CD14-positive monocyte (primary cell): ENCODE results near the gene ZNF398. TPM values are rescaled to one million over a fixed set of nuclear protein-coding genes. Genes with fewer than 3 reads are reported as not detected.

Source experiments
- DNase-seq, 3 donors: peaks; one replicate each; pipeline ENCODE4 v3.0.0-alpha.2; 2011 to 2022
- H2AFZ ChIP-seq: 2 replicates; pipeline ENCODE4 v1.6.0; 2012; ENCODE audit warnings: mild to moderate bottlenecking, low read depth, low read length, inconsistent platforms; ENCODE audit not compliant: insufficient read depth, poor library complexity, severe bottlenecking
- H3K27ac ChIP-seq, 2 donors: 1 replicate in 1 of 2; 2 replicates in 1 of 2; pipeline ENCODE4 v1.5.1; 2012 to 2013; ENCODE audit warnings: low read length in 2 of 2, control low read depth in 1 of 2, inconsistent platforms in 1 of 2, low read depth in 1 of 2, mild to moderate bottlenecking in 1 of 2
- H3K27me3 ChIP-seq, 2 donors: one replicate each; pipeline versions ENCODE4 v1.6.0 to v1.6.1; 2011 to 2013; ENCODE audit warnings: low read length in 2 of 2; ENCODE audit not compliant: control insufficient read depth in 2 of 2, insufficient read depth in 2 of 2
- H3K36me3 ChIP-seq, 2 donors: replicated peaks in 1 of 2; 1 replicate in 1 of 2; 2 replicates in 1 of 2; pipeline versions ENCODE4 v1.5.1 to v1.6.1; 2012 to 2013; ENCODE audit warnings: low read length in 2 of 2, control low read depth in 1 of 2, inconsistent platforms in 1 of 2, mild to moderate bottlenecking in 1 of 2; ENCODE audit not compliant: insufficient read depth in 2 of 2, control insufficient read depth in 1 of 2
- H3K4me1 ChIP-seq, 2 donors: 1 replicate in 1 of 2; 2 replicates in 1 of 2; pipeline versions ENCODE4 v1.5.1 to v1.6.1; 2012 to 2013; ENCODE audit warnings: low read length in 2 of 2, control low read depth in 1 of 2, inconsistent platforms in 1 of 2, mild to moderate bottlenecking in 1 of 2, moderate library complexity in 1 of 2; ENCODE audit not compliant: insufficient read depth in 2 of 2, control insufficient read depth in 1 of 2
- H3K4me2 ChIP-seq: replicated peaks from 2 replicates; pipeline ENCODE3; 2012; ENCODE audit warnings: low read length, moderate library complexity, mild to moderate bottlenecking; ENCODE audit not compliant: poor library complexity, severe bottlenecking; ENCODE audit errors: extremely low read depth
- H3K4me3 ChIP-seq, 3 experiments: fragments of 200-600 bp in 1 of 3; sonication (generic) in 1 of 3; replicated peaks in 1 of 3; 1 replicate in 2 of 3; 2 replicates in 1 of 3; pipeline ENCODE4 v1.5.1; 2011 to 2013; ENCODE audit warnings: low read length in 3 of 3, mild to moderate bottlenecking in 3 of 3, control low read depth in 2 of 3, low read depth in 2 of 3, inconsistent platforms in 1 of 3, moderate library complexity in 1 of 3
- H3K79me2 ChIP-seq: 2 replicates; pipeline ENCODE4 v1.6.0; 2012; ENCODE audit warnings: mild to moderate bottlenecking, control low read depth, inconsistent platforms, low read length, moderate library complexity; ENCODE audit not compliant: insufficient read depth
- H3K9ac ChIP-seq: 2 replicates; pipeline ENCODE4 v1.6.0; 2017; ENCODE audit warnings: low read length, mild to moderate bottlenecking; ENCODE audit not compliant: insufficient read depth, poor library complexity, severe bottlenecking
- H3K9me3 ChIP-seq, 2 donors: replicated peaks in 1 of 2; 1 replicate in 1 of 2; 2 replicates in 1 of 2; pipeline versions ENCODE4 v1.5.1 to v1.6.1; 2012 to 2013; ENCODE audit warnings: low read length in 2 of 2, control low read depth in 1 of 2; ENCODE audit not compliant: control insufficient read depth in 1 of 2, insufficient read depth in 1 of 2
- H4K20me1 ChIP-seq: 2 replicates; pipeline ENCODE4 v1.6.0; 2012; ENCODE audit warnings: mild to moderate bottlenecking, low read length, control low read depth, moderate library complexity; ENCODE audit not compliant: insufficient read depth
- H3K27ac Mint-ChIP-seq, 7 donors: one replicate each; pipeline ENCODE4 v1.8.0; 2020; ENCODE audit warnings: mild to moderate bottlenecking in 7 of 7, mixed read lengths in 7 of 7, moderate library complexity in 6 of 7, inconsistent platforms in 2 of 7
- H3K27me3 Mint-ChIP-seq, 3 donors: one replicate each; pipeline ENCODE4 v1.8.0; 2021 to 2022; ENCODE audit warnings: low read depth in 3 of 3, mild to moderate bottlenecking in 3 of 3, mixed read lengths in 3 of 3, moderate library complexity in 3 of 3, inconsistent platforms in 1 of 3
- H3K36me3 Mint-ChIP-seq, 2 donors: one replicate each; pipeline ENCODE4 v1.8.0; 2020; ENCODE audit warnings: mixed read lengths in 2 of 2, inconsistent platforms in 1 of 2, mild to moderate bottlenecking in 1 of 2
- H3K4me1 Mint-ChIP-seq: one replicate; pipeline ENCODE4 v1.8.0; 2020; ENCODE audit warnings: mild to moderate bottlenecking, mixed read lengths
- H3K4me3 Mint-ChIP-seq, 2 donors: one replicate each; pipeline ENCODE4 v1.8.0; 2020; ENCODE audit warnings: mild to moderate bottlenecking in 2 of 2, mixed read lengths in 2 of 2, moderate library complexity in 1 of 2
- H3K9me3 Mint-ChIP-seq, 7 donors: one replicate each; pipeline ENCODE4 v1.8.0; 2020 to 2022; ENCODE audit warnings: mixed read lengths in 7 of 7, mild to moderate bottlenecking in 6 of 7, moderate library complexity in 6 of 7, inconsistent platforms in 2 of 7
- WGBS: methylation state at CpG from one replicate; pipeline ENCODE4 v1.1.5; 2013; ENCODE audit warnings: missing lambda C conversion rate; ENCODE audit not compliant: insufficient coverage; 5-methylcytosine and 5-hydroxymethylcytosine counted together
- intact Hi-C, 2 donors: fragments of 100-400 bp; cut with micrococcal nuclease; formaldehyde crosslinking; loops; one replicate each; pipeline versions ENCODE4 v1.15.0 to v1.15.1; 2023
- polyA plus RNA-seq, 3 donors: library from polyadenylated mRNA; depleted of rRNA in 1 of 3; unstranded in 2 of 3; stranded (reverse) in 1 of 3; fragments of 300-500 nt in 2 of 3; fragments of >200 nt in 1 of 3; fragmentation: Illumina TruSeq in 2 of 3; gene quantifications; 1 replicate in 2 of 3; 2 replicates in 1 of 3; pipeline ENCODE4 v1.2.3, GENCODE V29; 2012 to 2021
- TF ChIP-seq, protein P1 (sequence below): fragments of 200-600 bp; IDR thresholded peaks from one replicate; pipeline ENCODE4 v1.8.0; 2022; ENCODE audit warnings: antibody characterized with exemption, mild to moderate bottlenecking

ZNF398 gene
- polyA plus RNA-seq, 3 donors, result 3.0 to 3.7 (median 3.1) TPM

DNA sequence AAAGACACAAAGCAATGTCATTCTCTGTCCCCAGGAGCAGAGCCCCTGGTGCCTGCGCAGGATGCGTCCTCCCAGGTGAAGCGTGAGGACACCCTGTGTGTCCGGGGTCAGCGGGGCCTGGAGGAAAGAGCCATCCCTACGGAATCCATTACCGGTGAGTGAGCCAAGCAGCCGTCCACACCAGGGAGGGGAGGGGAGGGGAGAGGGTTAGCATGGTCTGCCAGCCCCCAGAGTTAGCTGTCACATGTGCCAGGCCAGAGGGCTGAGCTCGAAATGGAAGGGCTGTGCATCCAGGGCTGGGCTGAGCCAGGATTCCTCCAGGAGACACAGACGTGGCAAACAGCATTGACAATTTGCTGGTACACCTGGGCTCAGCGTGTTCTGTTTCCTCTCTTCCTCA is 63.3 kb downstream of the ZNF398 start:
- no peak for DNase-seq
- no peaks in the 10 kb centered on the region for H3K9me3 Mint-ChIP-seq
- H3K9ac ChIP-seq, result no peak overlapping the region
- H3K4me1 Mint-ChIP-seq, result peaks cover 2% of the 10 kb centered on the region
- peaks cover 81 to 97% of the 10 kb centered on the region in 2 donors for H3K36me3 ChIP-seq
- no peak overlapping the region for H3K27ac Mint-ChIP-seq
- no peak overlapping the region for H3K4me3 ChIP-seq
- no peak overlapping the region for H3K27ac ChIP-seq
- no peaks in the 10 kb centered on the region for H3K4me1 ChIP-seq
- over 99% methylated on average over 9 of the region's 11 CpGs for WGBS
- TF ChIP-seq, protein P1, sequence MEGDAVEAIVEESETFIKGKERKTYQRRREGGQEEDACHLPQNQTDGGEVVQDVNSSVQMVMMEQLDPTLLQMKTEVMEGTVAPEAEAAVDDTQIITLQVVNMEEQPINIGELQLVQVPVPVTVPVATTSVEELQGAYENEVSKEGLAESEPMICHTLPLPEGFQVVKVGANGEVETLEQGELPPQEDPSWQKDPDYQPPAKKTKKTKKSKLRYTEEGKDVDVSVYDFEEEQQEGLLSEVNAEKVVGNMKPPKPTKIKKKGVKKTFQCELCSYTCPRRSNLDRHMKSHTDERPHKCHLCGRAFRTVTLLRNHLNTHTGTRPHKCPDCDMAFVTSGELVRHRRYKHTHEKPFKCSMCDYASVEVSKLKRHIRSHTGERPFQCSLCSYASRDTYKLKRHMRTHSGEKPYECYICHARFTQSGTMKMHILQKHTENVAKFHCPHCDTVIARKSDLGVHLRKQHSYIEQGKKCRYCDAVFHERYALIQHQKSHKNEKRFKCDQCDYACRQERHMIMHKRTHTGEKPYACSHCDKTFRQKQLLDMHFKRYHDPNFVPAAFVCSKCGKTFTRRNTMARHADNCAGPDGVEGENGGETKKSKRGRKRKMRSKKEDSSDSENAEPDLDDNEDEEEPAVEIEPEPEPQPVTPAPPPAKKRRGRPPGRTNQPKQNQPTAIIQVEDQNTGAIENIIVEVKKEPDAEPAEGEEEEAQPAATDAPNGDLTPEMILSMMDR, result no peak
- H2AFZ ChIP-seq, result no peak overlapping the region
- H3K4me2 ChIP-seq, result no peak overlapping the region
- H3K36me3 Mint-ChIP-seq, result peaks cover 82 to 94% of the 10 kb centered on the region in 2 donors
- peaks cover 0 to 2% (median 0%) of the 10 kb centered on the region in 3 donors for H3K27me3 Mint-ChIP-seq
- H3K79me2 ChIP-seq, result no peaks in the 10 kb centered on the region
- H4K20me1 ChIP-seq, result peaks cover 5% of the 10 kb centered on the region
- H3K9me3 ChIP-seq, result no peaks in the 10 kb centered on the region
- no peaks in the 10 kb centered on the region for H3K27me3 ChIP-seq
- intact Hi-C loops, result no loop called here
- no peak overlapping the region for H3K4me3 Mint-ChIP-seq

DNA sequence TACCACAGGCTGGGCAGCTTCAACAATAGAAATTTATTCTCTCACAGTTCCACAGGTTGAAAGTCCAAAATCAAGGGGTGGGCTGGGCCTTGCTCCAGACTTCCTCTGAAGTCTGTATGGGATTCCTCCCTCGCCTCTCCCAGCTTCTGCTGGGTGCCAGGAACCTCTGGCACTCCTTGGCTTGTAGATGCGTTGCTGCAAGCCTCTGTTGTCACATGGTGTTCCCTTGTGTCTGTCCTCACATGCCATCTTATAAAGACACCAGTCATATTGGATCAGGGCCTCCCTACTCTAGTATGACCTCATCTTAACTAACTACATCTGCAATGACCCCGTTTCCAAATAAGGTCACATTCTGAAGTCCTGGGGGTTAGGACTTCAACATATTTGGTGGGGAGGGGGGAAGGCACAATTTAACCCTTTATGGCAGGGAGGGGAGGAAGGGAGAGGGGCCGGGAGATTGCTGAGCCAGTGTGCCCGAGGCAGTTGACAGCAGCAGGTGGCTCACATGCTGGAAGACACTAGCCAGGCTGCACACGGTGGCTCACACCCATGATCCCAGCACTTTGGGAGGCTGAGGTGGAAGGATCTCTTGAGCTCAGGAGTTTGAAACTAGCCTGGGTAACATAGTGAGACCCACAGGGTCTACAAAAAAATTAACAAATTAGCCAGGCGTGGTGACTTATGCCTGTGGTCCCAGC is 66.9 kb downstream of the ZNF398 start:
- Histone ChIP-seq H3K27me3 (no peaks in the 10 kb centered on the region), H2AFZ (no peak overlapping the region), H4K20me1 (no peaks in the 10 kb centered on the region), H3K79me2 (no peaks in the 10 kb centered on the region), H3K4me1 (no peaks in the 10 kb centered on the region), H3K9ac (no peak overlapping the region), H3K27ac (no peak overlapping the region), H3K4me2 (no peak overlapping the region), H3K9me3 (no peaks in the 10 kb centered on the region), H3K4me3 (no peak overlapping the region), H3K36me3 (peaks cover 86 to 100% of the 10 kb centered on the region in 2 donors)
- Mint-ChIP-seq H3K36me3 (peaks cover 87 to 94% of the 10 kb centered on the region in 2 donors), H3K27me3 (peaks cover 0 to 2% (median 0%) of the 10 kb centered on the region in 3 donors), H3K9me3 (no peaks in the 10 kb centered on the region), H3K27ac (no peak overlapping the region), H3K4me3 (no peak overlapping the region), H3K4me1 (no peaks in the 10 kb centered on the region)
- 100% methylated on average over 6 of the region's 7 CpGs for WGBS
- intact Hi-C loops, result no loop called here
- TF ChIP-seq, protein P1, result no peak
- DNase-seq, result no peak
